Left lung (tissue), 10 donors: ENCODE results near the gene CENPU. TPM values are rescaled to one million over a fixed set of nuclear protein-coding genes. Genes with fewer than 3 reads are reported as not detected.
"Not testable (repeated sequence)": the region's sequence is repeated elsewhere in the genome, so short reads cannot be mapped to it uniquely, and the experiment has no call there.

Experiments used
- ATAC-seq: fragments of 200-7000 bp; cut with Tn5 transposase; one replicate; pipeline ENCODE4 v1.9.1; 2020; ENCODE audit warnings: moderate library complexity
- DNase-seq, 4 donors: peaks; one replicate each; pipeline ENCODE4 v3.0.0-alpha.2; 2013 to 2020
- H3K27ac ChIP-seq, 2 donors: fragments of 200-600 bp; sonication (generic) in 1 of 2; one replicate each; pipeline versions ENCODE4 v1.5.0 to v1.8.0; 2020 to 2021
- H3K27me3 ChIP-seq, 2 donors: fragments of 200-600 bp; sonication (generic) in 1 of 2; one replicate each; pipeline versions ENCODE4 v1.5.0 to v1.8.0; 2020 to 2021
- H3K36me3 ChIP-seq, 2 donors: fragments of 200-600 bp; sonication (generic) in 1 of 2; one replicate each; pipeline versions ENCODE4 v1.5.0 to v1.8.0; 2020 to 2021
- H3K4me1 ChIP-seq, 2 donors: fragments of 200-600 bp; one replicate each; pipeline ENCODE4 v1.8.0; 2021
- H3K4me3 ChIP-seq, 2 donors: fragments of 200-600 bp; sonication (generic) in 1 of 2; one replicate each; pipeline versions ENCODE4 v1.5.0 to v1.8.0; 2020 to 2021; ENCODE audit warnings: mild to moderate bottlenecking in 1 of 2
- H3K9me3 ChIP-seq, 2 donors: fragments of 200-600 bp; sonication (generic) in 1 of 2; one replicate each; pipeline versions ENCODE4 v1.5.0 to v1.8.0; 2020 to 2021
- CTCF ChIP-seq, 2 donors: fragments of 200-600 bp; sonication (generic) in 1 of 2; IDR thresholded peaks; one replicate each; pipeline versions ENCODE4 v1.5.0 to v1.8.0; 2021; ENCODE audit warnings: antibody characterized with exemption in 2 of 2
- intact Hi-C, 2 donors: fragments of 100-400 bp; cut with DNase I; formaldehyde crosslinking; loops; one replicate each; pipeline versions ENCODE4 v1.11.2 to v1.14.2; 2022
- polyA plus RNA-seq, 6 donors: library from polyadenylated mRNA; unstranded; fragments of 120-200 nt; gene quantifications; one replicate each; pipeline ENCODE4 v1.2.1, GENCODE V29; 2013; ENCODE audit not compliant: insufficient read length in 6 of 6
- total RNA-seq, 2 donors: library from RNA; stranded (reverse); fragmentation: NEBNext Ultra II Directional; extraction: Animal tissue kit (Norgen Biotek cat#: 25700); gene quantifications; one replicate each; pipeline ENCODE4 v1.2.1, GENCODE V29; 2021
- donor health status: DM: no; HTN: yes; CAD: no.
- donor health status: DM: no; HTN: no; CAD: no.

Gene CENPU
- total and polyA plus RNA-seq, 8 donors, result 11.3 to 59.1 (median 34.0) TPM

GRCh38 chr4:184740980-184741391, 7.1 kb upstream of the CENPU start:
- DNase-seq (no peak), ATAC-seq (no peak)
- Histone ChIP-seq H3K36me3 (no peaks in the 10 kb centered on the region), H3K4me3 (no peak overlapping the region), H3K9me3 (no peaks in the 10 kb centered on the region), H3K4me1 (peaks cover 5 to 34% of the 10 kb centered on the region in 2 donors), H3K27ac (no peak overlapping the region), H3K27me3 (no peaks in the 10 kb centered on the region)
- intact Hi-C loops, result no loop called here
- TF ChIP-seq CTCF (IDR thresholded peaks at IDR 0.05), result no peak

GRCh38 chr4:184739575-184739974, 5.7 kb upstream of the CENPU start:
- H3K4me3 ChIP-seq, DNase-seq, H3K36me3 ChIP-seq, ATAC-seq, intact Hi-C loops, H3K27me3 ChIP-seq, H3K9me3 ChIP-seq: not testable (repeated sequence)
- Histone ChIP-seq H3K4me1 (peaks cover 2 to 29% of the 10 kb centered on the region in 2 donors), H3K27ac (peak overlapping the region in 1 of 2 donors; percentile 24)

GRCh38 chr4:184734758-184735157, 862 bp upstream of the CENPU start:
- peak overlapping the region in 1 of 2 donors; percentile 91 for H3K4me3 ChIP-seq
- ATAC-seq, result no peak

GRCh38 chr4:184732126-184732525, 1.8 kb downstream of the CENPU start:
- Histone ChIP-seq H3K27me3 (no peaks in the 10 kb centered on the region), H3K27ac (no peak overlapping the region), H3K4me1 (peaks cover 9 to 31% of the 10 kb centered on the region in 2 donors), H3K4me3 (peak overlapping the region in 1 of 2 donors; percentile 91), H3K9me3 (no peaks in the 10 kb centered on the region), H3K36me3 (no peaks in the 10 kb centered on the region)
- DNase-seq, result peak in 2 of 4 donors; percentile 52 to 72
- no peak for TF ChIP-seq CTCF (IDR thresholded peaks at IDR 0.05)
- ATAC-seq, result peak; percentile 27
- intact Hi-C loops, result no loop called here

More at GRCh38 chr4:184734758-184735157, 862 bp upstream of the CENPU start:
- Histone ChIP-seq H3K4me1 (peaks cover 9 to 40% of the 10 kb centered on the region in 2 donors), H3K27ac (peak overlapping the region in 1 of 2 donors; percentile 74), H3K27me3 (no peaks in the 10 kb centered on the region), H3K36me3 (no peaks in the 10 kb centered on the region), H3K9me3 (no peaks in the 10 kb centered on the region)
- no peak for TF ChIP-seq CTCF (IDR thresholded peaks at IDR 0.05)
- DNase-seq, result no peak
- intact Hi-C loops, result no loop called here

- no peak overlapping the region for H3K27ac ChIP-seq
- ATAC-seq, result no peak
- no peaks in the 10 kb centered on the region for H3K27me3 ChIP-seq
- H3K36me3 ChIP-seq, result no peaks in the 10 kb centered on the region
- H3K9me3 ChIP-seq, result no peaks in the 10 kb centered on the region
- no peak for TF ChIP-seq CTCF (IDR thresholded peaks at IDR 0.05)
- H3K4me3 ChIP-seq, result no peak overlapping the region
- H3K4me1 ChIP-seq, result peaks cover 9 to 31% of the 10 kb centered on the region in 2 donors
- no peak for DNase-seq
- intact Hi-C loops, result no loop called here
Measured at GRCh38 chr4:184731056-184731455, 2.8 kb downstream of the CENPU start.

- ATAC-seq (no peak), DNase-seq (no peak)
- no peaks in the 10 kb centered on the region for H3K36me3 ChIP-seq
- no peak for TF ChIP-seq CTCF (IDR thresholded peaks at IDR 0.05)
- H3K27ac ChIP-seq, result no peak overlapping the region
- intact Hi-C loops, result no loop called here
- no peak overlapping the region for H3K4me3 ChIP-seq
- no peaks in the 10 kb centered on the region for H3K27me3 ChIP-seq
- peaks cover 9 to 29% of the 10 kb centered on the region in 2 donors for H3K4me1 ChIP-seq
- no peaks in the 10 kb centered on the region for H3K9me3 ChIP-seq
Measured at GRCh38 chr4:184729946-184730345, 4.0 kb downstream of the CENPU start.
